Measurements from ENCODE around the gene STARD13.

The STARD13 gene

DNA sequence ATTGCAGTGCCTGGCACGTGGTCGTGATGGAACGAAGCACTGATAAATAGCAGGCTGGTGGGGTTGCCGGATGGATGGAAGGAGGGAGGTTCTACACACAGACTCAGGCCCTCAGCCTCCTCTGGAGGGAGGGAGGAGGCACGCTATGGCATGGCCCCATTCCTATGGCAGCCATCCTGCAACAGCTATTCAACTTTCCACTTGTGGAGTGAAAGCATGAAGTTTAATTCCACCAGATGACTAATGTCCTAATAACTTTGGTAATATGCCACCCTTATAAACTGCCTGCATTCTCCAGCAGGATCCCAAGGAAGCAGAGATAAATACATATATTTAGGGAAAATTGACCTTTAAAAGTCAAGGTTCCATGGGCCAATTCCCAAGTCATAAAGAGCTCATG lies 176.9 kb downstream of the STARD13 start:
- no peak for DNase-seq

DNA sequence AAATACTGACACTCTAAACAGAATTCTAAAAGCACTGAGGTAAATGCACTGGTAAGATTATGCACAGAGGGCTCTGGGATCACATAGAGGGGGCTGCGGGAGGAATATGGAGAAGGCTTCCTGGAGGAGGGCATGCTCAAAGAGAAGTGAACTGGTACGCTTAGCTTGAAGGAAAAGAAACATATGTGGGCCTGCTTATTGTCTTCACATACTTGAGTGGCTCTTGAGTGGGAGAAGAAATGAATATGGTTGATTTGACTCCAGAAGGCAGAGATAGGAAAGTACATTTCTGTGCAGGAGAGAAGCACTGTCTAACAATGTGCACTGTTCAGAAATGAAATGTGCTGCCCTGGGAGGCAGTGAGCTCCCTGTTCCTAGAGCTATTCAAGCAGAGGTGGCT lies 178.2 kb downstream of the STARD13 start:
- no peak for DNase-seq

DNA sequence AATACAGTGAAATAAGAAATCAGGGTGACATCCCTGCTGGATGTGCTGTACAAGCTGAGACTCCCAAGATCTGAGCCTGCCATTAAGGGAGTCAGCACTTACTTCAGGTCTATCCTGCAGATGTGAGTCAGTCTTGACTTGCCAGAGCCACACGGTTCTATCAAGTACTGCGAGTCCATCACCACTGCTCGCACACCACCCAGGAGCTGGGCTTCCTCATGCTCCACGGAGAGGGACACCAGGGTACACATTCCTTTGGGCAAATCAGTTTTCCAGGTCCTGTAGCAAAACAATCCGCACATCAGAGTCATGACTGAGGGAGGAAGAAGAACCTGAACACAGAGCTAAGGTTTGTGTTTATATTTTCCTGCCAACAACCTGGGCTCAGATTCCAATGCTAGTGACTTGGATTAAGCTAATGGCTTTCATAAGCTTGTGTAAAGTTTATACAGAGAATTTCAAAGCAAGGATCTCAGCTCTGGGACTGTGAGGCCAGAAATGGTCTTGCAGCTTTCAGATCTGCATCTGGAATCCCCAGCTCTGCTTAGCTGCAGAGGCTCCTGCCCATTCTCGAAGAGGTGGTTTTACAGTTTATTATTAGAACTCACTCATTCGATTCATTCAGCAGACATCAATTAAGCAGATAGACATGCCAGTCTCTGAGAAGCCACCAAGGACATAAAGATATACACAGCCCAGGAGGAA lies 178.7 kb downstream of the STARD13 start:
- DNase-seq = no peak

DNA sequence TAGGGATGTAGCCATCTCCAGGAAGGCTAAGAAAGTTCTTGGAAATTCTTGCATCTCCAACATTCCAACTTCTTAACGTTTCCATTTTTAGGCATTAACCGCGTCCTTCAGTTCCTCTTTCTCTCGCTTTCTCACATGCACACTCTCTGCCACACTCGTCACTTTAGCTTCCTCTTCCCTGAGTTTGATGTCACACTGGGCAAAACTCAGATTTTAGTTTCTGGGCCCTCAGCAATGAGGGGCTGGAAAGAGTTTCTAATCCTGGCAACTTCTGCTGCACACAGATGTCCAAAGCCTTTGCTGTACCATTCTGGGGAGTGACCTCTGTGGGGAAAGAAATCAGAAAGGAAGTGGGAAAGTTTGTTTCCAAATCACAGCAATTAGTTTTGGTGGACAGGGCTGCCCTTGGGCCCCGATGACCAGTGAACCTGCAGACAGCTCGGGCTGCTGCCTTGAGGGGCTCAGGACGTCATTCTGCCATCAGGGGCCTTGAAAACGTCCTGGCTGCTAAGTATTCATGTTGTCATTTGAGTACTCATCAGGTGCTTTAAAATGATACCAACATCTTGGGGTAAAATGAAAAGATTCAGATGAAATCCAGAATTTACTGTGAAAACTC lies 180.1 kb downstream of the STARD13 start:
- no peak for DNase-seq

DNA sequence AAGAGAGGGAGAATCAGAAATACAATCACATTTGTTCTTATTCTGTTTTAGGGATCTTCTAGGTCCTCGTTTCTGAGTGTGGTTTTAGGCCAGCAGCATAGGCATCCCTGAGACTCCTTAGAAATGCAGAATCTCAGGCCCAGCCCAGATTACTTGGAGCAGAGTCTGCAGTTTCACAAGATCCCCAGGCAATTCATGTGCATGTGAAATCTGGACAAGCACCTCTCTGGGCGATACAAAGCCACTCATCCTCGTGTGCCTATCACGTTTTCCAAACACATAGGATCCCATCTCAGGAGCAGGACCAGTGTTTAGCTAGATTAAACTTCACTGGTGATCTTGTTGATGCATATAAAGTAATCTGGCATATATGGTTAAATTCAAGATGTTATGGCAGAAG lies 182.1 kb downstream of the STARD13 start:
- no peak for DNase-seq

DNA sequence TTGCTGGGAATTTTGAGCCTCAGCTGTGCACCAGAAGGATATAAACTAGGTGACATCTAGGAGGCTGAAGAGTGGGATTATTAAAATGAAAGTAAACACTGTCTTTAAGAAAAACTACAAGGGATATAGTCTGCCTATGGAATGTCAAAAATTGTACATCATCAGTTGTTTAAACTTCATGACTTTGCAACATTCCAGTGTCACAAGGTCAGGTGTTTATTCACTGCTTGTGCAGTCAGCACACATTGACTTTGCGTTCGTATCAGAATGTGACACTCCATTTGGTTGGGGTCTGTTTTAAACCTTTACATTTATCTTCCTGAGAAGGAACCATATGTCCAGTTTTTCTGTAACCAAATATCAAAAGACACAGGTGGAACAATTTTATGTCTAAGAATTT lies 183.7 kb downstream of the STARD13 start:
- DNase-seq = no peak

DNA sequence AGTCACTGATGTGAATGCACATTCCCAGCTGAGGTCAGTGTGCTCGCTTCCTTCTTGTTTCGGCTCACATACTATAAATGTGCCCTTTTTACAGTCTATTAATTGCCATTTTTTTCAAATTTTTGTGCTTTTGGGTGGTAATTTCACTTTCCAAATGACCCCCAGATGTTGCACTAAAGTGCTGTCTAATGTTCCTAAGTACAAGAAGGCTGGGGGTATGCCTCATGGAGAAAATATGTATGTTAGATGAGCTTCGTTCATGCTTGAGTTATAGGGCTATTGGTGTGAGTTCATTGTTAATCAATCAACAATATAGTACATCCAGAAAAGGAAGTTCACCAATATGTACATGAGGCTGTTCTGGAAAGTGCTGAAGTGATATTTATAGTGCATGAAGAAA lies 184.7 kb downstream of the STARD13 start:
- DNase-seq = no peak

DNA sequence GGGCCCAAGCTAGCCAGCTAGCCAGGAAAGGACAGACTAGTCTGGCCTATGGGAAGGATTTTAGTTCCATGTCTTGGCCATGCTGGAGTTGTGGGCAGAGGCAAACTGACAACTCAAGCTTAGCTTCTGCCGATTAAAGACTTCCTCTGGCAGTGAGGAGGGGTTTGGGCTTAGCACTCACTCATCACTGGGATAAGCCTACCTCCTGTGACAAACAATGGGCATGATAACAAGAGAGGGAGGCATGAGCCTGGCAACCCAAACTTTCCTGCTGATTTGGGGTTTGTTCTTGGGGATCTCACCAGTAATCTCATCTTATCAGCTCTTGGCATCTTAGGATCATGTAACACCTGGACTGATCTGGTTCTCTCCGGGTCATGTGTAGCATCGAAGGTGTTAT lies 185.7 kb downstream of the STARD13 start:
- DNase-seq = no peak

DNA sequence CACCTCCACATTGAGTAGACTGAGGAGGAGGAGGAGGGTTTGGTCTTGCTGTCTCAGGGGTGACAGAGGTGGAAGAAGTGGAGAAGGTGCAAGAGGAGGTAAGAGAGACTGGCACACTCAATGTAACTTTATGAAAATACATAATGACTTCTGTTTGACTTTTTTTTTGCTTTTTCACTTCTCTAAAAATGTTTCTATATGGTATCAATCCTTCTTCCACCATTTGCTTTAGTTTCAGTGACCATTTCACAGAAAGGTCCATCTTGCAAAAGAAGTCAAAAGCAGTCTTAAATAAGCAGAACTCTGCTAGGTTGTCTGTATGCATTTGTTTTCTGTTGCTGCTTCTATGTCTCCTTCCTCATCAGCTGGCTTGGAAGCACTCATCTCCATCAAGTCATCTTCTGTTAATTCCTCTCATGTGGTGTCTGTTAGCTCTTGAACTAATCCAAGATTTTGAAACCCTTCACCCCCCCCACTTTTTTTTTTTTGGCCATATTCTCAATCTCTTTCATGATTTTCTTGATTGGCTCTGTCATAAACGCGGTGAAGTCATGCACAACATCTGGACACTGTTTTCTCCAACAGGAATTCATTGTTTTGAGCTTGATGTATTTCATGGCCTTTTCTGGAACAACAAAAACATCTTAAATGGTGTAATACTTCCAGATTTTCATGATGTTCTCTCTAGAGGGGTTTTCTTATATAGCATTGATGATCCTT lies 188.5 kb downstream of the STARD13 start:
- no peak for DNase-seq

DNA sequence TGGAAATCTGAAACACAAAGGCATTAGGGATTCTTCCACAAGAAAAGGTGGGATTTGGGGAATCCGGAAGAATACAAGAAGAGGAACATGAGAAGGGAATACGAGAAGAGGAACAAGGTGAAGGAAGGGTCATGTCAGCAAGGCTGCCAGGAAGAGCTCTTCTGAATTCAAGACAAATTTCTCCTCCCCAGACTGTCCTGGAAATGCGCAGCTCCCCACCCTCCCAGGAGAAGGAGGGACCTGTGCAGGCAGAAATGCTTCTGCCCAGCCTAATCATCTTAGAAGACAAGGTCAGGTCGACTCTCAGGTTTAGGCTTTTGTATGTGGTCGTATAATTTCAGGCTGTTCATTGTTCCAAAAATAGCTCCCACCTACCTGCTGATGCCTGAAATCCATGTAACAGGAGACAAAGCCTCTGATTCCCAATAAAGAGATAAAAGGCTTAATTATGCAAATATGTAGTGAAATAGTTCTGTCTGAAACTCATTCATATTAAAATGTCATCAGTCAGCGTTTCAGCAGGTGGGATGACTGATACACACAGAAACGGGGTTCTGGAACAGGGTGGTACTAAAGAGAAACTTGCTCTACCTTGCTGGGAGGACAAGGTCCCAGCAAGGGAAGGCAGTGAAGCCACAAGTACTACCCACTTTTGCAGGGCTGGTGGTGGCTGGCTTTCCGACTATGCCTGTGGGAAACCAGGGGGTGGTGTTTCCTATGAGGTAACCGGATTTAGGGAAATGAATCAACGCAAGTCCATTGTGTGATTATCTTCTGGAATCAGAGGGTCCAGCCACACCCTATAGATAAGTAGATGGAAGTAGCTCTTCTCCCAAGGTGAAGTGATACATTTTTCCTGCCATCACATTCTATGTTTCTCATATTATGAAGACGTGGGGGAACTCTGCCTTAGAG lies 193.2 kb downstream of the STARD13 start:
- DNase-seq = no peak

DNA sequence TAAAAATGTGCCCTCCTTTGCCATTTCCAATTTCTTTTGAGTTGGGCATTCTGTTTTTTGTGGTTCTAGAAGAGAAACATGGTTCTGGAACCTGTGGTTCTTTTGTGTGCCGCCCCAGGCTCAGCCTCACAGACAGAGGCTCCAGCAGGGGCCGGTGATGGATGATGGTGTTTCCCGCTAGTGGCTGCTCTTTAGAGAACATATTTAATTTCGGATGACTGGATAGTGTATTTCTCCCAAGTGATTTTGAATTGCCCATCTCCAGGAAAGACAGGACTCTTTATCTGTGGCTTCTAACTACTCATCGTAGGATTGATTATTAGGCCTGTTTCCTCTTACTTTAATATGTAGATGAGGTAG lies 194.2 kb downstream of the STARD13 start:
- no peak for DNase-seq

DNA sequence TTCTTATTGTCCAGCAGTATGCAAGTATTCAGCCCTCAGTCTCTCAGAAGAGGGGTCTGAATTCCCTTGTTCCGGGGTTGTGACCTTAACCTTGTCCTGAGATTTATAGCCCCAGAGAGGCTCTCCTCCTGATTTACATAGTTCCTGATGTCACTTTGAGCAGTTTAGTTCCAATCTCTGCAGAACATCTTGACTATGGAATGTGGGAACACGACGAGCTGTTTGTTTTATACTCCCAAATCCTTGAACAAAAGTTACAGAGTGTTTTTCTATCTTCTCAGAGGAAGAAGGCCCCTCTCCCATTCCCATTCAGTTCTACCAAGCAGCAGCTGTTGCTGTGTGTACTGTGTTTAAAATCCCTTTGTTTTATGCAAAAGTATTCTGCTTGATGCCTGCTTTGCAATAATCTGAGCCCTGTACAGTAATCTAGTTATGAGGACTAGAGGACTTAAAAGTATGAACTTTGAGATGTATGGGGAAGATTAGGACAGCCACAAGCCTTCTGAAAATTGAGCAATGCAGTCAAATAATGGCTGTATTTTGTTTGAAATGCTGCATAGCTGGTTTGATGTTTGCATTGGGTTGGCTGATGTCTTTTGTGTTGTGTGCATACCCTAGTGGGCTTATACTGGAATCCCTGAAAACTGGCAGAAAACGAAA lies 194.7 kb downstream of the STARD13 start:
- DNase-seq = no peak

DNA sequence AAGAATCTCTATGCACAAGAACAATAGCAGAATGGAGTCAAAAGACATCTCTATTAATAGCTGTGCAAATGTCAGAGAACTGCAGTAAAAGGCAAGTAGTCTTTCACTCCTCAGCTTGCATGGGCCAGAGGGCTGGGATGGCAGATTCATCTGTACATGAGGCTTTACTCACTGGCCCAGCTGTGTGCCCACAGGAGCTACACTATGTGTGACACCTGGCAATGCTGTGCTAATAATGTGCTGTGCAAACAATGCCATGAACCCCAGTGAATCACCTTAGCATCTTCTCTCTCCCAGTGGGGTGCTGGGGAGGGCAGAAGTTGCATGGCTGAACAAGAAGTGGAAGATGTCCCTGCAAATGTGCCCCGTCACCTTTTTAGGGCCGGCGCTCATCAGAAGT lies 196.2 kb downstream of the STARD13 start:
- DNase-seq = no peak

DNA sequence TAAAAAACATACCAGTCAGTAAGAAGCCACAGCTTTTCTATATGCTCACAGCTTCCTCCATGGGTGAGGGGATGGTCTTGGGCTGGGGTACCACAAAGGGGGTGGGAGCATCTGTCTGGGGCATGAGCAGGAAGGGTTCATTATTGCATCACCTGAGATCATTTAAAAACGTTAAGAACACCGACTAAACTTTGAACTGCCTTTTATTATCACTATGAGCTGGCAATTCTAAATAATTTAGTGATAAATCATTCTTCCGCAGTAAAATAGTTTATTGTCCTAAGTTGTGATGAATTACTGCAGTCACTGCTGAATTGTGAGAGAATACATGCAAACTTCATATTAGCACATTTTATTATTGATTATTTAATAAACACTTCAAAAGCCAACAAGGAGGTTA lies 197.8 kb downstream of the STARD13 start:
- DNase-seq = no peak

DNA sequence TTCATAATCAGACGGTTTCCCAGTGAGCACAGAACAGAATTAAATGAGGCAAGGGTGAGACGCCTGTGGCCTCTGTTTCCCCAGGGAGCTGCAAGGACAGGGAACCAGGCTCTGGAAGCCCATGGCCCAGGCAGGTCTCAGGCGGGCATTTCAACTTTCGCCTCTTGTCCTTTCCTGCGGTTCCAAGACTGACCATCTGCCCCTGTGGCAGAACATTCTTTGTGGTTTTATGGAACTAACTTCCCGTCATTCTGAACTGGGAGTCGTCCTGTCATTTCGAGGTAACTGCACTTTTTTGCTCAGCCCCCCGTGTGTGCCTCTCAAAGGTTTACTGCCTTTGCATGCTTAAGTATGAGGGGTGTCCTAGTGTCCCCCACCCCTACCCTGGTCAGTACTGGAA lies 198.5 kb downstream of the STARD13 start:
- no peak for DNase-seq

DNA sequence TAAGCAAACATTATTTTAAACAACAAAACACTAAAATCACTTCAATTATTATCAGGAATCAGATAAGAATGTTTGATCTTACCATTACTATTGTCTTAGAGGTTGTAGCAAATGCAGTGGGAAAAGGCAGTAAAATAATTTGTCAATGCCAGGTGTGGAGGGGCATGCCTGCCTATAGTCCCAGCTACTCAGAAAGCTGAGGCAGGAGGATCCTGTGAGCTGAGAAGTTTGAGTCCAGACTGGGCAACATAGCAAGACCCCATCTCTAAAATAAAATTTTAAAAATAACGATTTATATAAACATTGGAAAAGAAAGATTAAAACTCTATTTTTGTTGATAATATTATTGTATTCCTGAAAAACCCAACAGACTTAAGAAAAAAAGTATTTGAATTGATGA lies 202.5 kb downstream of the STARD13 start:
- no peak for DNase-seq

DNA sequence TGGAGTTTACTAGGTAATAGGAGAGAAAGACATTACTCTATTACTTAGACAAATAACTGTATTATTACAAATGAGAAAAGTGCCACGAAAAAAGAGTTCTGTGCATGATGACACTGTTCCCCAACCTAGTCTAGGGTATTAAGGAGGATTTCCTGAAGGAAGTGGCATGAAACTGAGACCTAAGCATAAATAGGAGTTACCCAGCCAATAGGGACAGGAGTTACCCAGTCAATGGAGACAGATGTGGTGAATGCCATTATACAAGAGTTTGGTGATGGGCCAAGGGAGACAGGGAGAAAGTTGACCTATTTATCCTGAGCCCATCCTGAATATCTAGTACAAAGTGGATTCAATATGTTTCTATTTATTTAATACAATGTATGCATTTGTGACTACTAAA lies 203.9 kb downstream of the STARD13 start:
- DNase-seq = no peak

DNA sequence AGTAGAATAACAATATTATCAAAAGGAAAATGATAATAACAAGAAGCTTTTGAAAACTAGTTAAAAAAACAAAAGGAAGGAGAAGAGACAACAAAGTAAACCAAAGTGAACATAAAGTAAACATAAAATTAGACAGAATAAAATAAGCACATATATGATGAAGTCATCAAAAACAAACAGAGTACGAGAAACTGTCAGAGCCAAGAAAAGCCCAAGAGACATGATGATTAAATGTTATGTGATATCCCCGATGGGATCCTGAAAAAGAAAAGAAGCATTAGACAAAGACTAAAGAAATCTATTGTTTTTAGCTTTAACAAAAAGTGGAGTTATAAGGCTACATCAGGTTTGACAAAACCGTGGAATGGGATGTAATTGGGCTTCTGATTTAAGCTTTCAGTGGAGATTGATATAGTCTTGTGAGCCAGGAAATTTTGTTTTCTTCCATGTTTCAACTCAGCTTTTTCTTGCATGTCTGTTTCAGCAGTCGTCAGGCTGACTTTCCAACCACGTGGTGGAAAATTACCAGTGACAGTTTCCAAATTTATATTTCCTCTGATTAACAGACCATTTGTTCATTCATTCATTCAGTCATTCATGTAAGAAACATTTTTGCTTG lies 204.5 kb downstream of the STARD13 start:
- no peak for DNase-seq

DNA sequence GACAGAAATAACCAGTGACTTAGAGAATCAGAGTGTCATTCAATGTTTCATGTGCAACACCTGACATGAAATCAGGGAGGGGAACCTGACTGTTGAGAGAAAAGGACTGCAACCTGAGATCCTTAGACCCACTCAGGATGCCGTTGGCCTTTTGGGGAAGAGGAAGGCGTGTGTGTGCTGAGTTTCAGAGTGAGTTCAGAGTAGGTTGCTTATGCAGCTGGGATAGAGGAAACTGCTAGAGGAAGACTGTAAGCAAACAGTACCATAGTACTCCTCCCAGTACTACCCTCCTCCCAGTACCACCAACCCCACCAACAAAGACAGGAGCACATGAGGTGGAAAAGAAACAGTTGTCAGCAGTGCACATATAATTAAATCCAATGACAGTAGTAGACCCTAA lies 205.6 kb downstream of the STARD13 start:
- DNase-seq = no peak

DNA sequence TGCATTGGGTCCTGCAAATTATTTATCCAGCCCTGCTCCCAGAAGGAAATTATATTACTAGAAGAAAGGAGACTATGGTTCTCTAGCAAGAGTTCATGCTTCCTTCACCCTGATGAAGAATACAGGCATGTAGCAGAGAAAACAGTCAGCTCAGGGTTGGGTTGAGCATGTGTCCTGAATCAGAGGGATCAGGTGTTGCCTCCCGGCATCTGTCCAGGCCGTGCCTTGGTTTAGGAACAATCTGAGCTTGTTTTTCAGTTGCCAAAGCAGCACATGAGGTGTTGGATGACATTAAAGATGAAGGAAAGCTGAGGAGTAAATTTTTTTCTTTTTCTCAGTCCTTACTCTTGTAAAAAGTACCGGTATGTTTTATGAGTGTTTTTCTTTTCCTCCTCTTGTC lies 207.3 kb downstream of the STARD13 start:
- DNase-seq = no peak

DNA sequence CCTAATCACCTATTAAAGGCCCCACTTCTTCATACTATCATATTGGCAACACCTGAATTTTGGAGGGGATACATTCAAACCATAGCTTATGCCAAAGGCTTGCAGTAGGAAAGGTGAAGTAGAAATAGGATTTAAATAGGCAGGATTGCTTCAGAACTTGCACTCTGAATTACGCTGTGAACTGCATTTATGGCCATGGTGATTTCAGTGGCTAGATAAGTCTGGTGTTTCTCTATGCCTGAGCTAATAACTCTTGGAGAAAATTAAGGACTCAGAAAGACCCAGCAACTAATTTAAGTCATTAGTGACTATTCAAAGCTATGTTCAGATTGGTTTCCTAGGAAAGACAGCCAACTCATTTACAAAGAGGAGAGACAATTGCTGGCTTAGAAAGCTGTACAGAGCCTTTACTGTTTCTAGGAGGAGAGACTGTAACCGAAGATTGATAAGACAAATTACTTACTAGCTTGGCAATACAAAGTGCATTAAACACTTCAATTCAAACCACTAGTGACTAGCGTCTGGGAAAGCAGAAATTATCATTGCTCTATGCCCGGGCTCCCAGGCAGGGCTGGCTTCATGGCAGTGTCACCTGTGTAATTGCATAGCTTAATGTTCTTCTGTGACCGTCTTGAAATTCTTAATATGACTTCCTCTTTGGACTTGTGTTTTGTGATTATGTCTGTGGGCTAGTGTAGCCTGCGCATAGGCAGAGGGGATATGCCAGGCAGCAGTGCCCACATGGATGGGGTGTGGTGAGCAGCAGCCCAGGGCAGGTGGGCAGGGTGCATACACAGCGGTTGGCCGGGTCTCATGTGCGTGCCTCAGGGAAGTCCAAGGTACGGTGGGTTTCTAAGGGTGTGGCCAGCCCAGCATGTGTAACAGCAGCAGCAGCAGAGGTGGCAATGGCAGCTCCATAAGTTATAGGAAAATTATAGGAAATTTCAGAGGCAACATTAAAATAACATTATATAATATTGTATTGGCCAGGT lies 209.3 kb downstream of the STARD13 start:
- no peak for DNase-seq

Data from NCI-H524 treated with DMSO at 0.1 percent for 48 hours (cell line).